Measurements from ENCODE around the gene KRTAP5-10.
"Not testable (repeated sequence)": the region's sequence is repeated elsewhere in the genome, so short reads cannot be mapped to it uniquely, and the experiment has no call there.

The KRTAP5-10 gene

DNA sequence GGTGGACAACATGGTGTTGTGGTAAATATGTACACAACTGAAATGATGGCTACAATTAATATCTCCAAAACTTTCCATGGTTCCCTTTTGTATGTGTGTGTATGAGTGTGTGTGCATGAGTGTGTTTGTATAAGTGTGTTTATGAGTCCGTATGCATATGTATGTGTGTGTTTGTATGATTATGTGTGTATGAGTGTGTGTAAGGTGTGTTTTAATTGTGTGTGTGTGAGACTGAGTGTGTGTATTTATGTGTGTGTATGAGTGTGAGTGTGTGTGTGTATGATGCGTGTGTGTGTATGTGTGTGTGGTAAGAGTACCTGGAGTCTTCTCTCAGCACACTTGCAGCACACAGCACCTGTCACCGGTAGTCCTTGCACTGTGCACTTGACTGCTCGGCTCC is 9.3 kb upstream of the KRTAP5-10 start:
- Histone ChIP-seq H3K27ac (no peak overlapping the region), H3K4me3 (no peak overlapping the region)
- DNase-seq (ENCODE audit: low spot score) = no peak
- TF ChIP-seq, protein P1, sequence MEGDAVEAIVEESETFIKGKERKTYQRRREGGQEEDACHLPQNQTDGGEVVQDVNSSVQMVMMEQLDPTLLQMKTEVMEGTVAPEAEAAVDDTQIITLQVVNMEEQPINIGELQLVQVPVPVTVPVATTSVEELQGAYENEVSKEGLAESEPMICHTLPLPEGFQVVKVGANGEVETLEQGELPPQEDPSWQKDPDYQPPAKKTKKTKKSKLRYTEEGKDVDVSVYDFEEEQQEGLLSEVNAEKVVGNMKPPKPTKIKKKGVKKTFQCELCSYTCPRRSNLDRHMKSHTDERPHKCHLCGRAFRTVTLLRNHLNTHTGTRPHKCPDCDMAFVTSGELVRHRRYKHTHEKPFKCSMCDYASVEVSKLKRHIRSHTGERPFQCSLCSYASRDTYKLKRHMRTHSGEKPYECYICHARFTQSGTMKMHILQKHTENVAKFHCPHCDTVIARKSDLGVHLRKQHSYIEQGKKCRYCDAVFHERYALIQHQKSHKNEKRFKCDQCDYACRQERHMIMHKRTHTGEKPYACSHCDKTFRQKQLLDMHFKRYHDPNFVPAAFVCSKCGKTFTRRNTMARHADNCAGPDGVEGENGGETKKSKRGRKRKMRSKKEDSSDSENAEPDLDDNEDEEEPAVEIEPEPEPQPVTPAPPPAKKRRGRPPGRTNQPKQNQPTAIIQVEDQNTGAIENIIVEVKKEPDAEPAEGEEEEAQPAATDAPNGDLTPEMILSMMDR (IDR thresholded peaks at IDR 0.05) = no peak

DNA sequence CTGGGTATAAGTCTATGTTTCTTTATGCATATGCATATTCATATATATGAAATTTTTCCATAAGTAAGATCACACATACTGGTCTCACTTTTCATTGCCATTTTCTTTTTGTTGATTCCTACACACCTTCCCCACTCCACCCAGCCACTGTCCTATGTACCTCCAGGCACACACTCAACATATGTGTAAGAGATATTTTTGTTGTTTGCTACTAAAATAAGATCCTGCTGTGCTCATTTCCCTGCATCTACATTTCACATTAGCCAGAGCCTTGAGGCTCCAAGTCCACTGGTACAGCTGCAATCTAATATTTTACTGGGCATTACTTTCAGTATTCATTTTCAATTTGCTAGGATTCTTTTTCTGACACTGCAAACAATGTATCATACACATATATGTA is 8.1 kb upstream of the KRTAP5-10 start:
- TF ChIP-seq, protein P1 (IDR thresholded peaks at IDR 0.05) = no peak
- Histone ChIP-seq H3K4me3 (no peak overlapping the region), H3K27ac (no peak overlapping the region)
- DNase-seq (ENCODE audit: low spot score) = no peak

DNA sequence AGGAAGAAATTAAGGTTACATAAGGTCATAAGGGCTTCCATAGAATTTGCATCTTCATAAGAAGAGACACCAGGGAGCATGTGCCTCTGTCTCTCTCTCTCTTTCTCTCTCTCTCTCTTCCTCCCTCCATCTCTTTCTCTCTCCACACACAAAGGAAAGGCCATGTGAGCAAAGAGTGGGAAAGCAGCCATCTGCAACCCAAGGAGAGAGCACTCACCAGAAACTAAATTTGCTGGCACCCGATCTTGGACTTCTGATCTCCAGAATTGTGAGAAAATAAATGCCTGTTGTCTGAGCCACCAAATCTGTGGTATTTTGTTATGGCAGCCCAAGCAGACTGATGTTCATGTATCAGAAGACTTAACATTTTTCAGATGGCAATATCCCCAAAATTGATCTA is 6.4 kb upstream of the KRTAP5-10 start:
- no peak overlapping the region for H3K4me3 ChIP-seq
- TF ChIP-seq, protein P1 (IDR thresholded peaks at IDR 0.05) = no peak
- no peak for DNase-seq (ENCODE audit: low spot score)
- H3K27ac ChIP-seq = no peak overlapping the region

DNA sequence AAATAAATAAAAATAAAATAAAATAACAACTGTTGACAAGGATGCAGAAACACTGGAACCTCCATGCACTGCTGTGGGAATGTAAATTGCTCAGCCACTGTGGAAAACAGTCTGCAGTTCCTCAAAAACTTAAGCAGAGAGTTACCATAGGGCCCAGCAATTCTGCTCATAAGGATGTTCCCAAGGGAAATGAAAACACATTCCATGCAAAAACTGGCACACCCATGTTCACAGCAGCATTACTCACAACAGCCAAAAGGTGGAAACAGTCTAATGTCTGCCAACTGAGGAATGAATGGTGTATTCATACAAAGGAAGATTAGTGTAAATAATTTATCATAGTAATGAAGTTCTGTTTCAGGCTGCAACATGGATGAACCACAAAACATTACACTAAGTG is 3.2 kb upstream of the KRTAP5-10 start:
- DNase-seq (ENCODE audit: low spot score) = no peak
- H3K27ac ChIP-seq = no peak overlapping the region
- H3K4me3 ChIP-seq = no peak overlapping the region
- TF ChIP-seq, protein P1 (IDR thresholded peaks at IDR 0.05) = no peak

DNA sequence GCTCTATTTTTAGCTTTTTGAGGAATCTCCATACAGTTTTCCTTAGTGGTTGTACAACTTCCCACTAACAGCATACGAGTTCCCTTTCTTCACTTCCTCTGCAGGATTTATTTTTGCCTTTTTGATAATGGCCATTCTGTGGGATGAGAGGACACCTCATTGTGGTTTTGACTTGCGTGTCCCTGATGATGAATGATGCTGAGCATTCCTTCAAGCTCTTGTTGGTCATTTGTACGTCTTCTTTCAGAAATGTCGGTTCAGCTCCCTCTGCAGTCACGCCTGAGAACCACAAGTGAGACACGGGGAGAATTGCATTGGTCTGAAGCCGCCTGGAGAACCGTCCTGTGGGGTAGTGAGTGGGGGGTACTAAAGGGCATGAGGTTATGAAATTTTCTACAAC is 2.0 kb upstream of the KRTAP5-10 start:
- TF ChIP-seq, protein P1 (IDR thresholded peaks at IDR 0.05) = no peak
- Histone ChIP-seq H3K27ac (no peak overlapping the region), H3K4me3 (no peak overlapping the region)
- no peak for DNase-seq (ENCODE audit: low spot score)

DNA sequence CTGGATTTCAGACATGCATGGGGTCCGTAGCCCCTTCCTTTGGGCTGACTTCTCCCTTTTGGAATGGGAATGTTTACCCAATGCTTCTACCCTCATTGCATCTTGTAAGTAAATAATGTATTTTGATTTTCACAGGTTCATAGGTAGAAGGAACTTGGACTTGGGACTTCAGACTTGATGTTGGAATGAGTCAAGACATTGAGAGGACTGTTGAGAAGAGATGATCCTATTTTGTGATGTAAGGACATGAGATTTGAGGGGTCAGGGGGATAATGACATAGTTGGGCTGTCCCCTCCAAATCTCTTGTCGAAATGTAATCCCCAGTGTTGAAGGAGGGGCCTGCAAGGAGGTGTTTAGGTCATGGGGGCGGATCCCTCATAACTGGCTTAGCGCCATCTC is 933 bp upstream of the KRTAP5-10 start:
- Histone ChIP-seq H3K27ac (no peak overlapping the region), H3K4me3 (no peak overlapping the region)
- no peak for DNase-seq (ENCODE audit: low spot score)
- TF ChIP-seq, protein P1 (IDR thresholded peaks at IDR 0.05) = no peak

DNA sequence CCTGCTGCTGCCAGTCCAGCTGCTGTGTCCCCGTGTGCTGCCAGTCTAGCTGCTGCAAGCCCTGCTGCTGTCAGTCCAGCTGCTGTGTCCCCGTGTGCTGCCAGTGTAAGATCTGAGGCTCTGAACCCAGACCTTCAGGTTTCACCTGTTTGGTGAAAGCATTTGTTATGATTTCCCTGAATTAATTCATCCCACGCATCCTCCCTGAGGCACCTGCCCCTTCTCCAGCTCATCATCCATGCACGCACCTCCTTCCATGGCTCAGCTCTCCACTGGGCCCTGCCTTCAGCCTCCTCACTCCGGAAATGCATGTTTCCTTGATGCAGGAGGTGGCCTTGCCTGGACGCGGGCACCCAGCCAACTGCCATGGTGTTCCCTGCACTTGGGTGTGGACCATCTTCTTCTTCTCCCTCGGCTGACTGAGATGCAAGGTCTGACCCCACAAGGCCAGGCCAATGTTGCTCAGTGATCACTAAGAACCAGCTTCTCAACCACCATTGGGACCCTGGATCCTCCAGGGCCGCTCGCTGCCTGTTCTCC is 788 bp downstream of the KRTAP5-10 start:
- Histone ChIP-seq H3K4me3 (no peak overlapping the region), H3K27ac (no peak overlapping the region)
- TF ChIP-seq, protein P1 (IDR thresholded peaks at IDR 0.05) = no peak
- no peak for DNase-seq (ENCODE audit: low spot score)

DNA sequence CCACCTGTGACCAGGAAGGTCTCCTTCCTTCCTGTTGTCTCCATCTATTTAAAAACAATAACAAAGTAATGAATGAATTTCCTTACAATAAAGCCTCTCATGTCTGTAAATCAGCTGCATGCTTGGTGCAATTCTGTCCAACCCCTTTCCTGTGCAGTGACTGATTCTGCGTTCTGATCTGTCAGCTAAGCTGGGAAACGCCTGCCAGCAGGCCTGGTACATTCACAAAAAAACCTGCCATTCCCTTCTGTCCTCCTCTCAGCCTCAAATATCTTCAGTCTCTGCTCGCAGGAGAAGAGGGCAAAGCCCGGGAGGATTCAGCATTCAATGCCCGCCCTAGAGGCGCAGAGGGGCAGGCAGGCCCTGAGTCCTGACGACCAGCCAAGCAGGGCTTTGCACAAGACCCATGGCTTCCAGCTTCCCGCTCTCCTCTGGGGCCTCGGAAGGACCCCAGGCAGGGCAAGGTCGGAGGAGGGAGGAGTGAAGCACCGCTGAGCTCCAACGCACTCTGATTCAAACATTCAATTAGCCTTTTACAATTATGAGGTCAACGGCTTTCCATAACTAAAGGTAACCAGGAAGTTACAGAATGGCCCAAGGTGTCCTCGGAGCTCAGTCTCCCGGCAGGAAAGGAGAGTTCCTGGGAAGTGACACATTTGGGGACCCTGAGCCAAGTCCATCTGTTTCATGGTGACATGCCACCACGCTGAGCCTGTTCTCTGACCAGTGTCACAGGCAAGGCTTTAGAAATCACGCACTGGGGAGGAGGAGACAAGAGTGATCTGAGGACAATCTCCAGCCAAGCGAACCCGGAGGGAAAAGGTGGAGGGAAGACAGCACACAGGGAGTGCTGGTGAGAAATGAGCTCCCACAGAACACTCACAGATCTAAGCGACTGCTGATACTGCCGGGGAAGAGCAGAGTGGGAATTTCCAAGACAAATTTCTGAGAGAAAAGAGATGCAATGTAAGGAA is 1.6 kb downstream of the KRTAP5-10 start:
- DNase-seq (ENCODE audit: low spot score); H3K27ac ChIP-seq; H3K4me3 ChIP-seq: not testable (repeated sequence)

DNA sequence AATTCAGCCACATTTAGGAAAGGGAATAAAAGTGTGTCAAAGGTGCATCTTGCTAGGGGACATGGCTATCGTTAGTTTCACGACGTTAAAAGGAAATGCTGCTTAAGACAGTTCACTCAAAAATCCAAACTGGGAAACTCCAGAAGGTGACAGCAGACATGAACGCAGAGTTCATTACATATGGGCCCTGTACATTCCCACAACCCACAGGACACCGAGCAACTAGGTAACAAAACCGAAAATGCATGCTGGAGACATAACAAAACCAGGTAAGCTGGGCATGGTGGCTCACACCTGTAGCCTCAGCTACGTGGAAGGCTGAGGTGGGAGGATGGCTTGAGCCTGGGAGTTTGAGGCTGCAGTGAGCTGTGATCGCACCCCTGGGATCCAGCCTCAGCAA is 2.3 kb downstream of the KRTAP5-10 start:
- not testable (repeated sequence) for H3K4me3 ChIP-seq; H3K27ac ChIP-seq; DNase-seq (ENCODE audit: low spot score)

Data from coronary artery (tissue), 2 donors.